CD14-positive monocyte (primary cell): Measurements from ENCODE around the gene HS3ST4. TPM values are rescaled to one million over a fixed set of nuclear protein-coding genes. Genes with fewer than 3 reads are reported as not detected.

Experiments
- DNase-seq, 3 donors: peaks; one replicate each; pipeline ENCODE4 v3.0.0-alpha.2; 2011 to 2022
- H2AFZ ChIP-seq: 2 replicates; pipeline ENCODE4 v1.6.0; 2012; ENCODE audit warnings: mild to moderate bottlenecking, low read depth, low read length, inconsistent platforms; ENCODE audit not compliant: insufficient read depth, poor library complexity, severe bottlenecking
- H3K27ac ChIP-seq, 2 donors: 1 replicate in 1 of 2; 2 replicates in 1 of 2; pipeline ENCODE4 v1.5.1; 2012 to 2013; ENCODE audit warnings: low read length in 2 of 2, control low read depth in 1 of 2, inconsistent platforms in 1 of 2, low read depth in 1 of 2, mild to moderate bottlenecking in 1 of 2
- H3K27me3 ChIP-seq, 2 donors: one replicate each; pipeline versions ENCODE4 v1.6.0 to v1.6.1; 2011 to 2013; ENCODE audit warnings: low read length in 2 of 2; ENCODE audit not compliant: control insufficient read depth in 2 of 2, insufficient read depth in 2 of 2
- H3K36me3 ChIP-seq, 2 donors: replicated peaks in 1 of 2; 1 replicate in 1 of 2; 2 replicates in 1 of 2; pipeline versions ENCODE4 v1.5.1 to v1.6.1; 2012 to 2013; ENCODE audit warnings: low read length in 2 of 2, control low read depth in 1 of 2, inconsistent platforms in 1 of 2, mild to moderate bottlenecking in 1 of 2; ENCODE audit not compliant: insufficient read depth in 2 of 2, control insufficient read depth in 1 of 2
- H3K4me1 ChIP-seq, 2 donors: 1 replicate in 1 of 2; 2 replicates in 1 of 2; pipeline versions ENCODE4 v1.5.1 to v1.6.1; 2012 to 2013; ENCODE audit warnings: low read length in 2 of 2, control low read depth in 1 of 2, inconsistent platforms in 1 of 2, mild to moderate bottlenecking in 1 of 2, moderate library complexity in 1 of 2; ENCODE audit not compliant: insufficient read depth in 2 of 2, control insufficient read depth in 1 of 2
- H3K4me2 ChIP-seq: replicated peaks from 2 replicates; pipeline ENCODE3; 2012; ENCODE audit warnings: low read length, moderate library complexity, mild to moderate bottlenecking; ENCODE audit not compliant: poor library complexity, severe bottlenecking; ENCODE audit errors: extremely low read depth
- H3K4me3 ChIP-seq, 3 experiments: fragments of 200-600 bp in 1 of 3; sonication (generic) in 1 of 3; replicated peaks in 1 of 3; 1 replicate in 2 of 3; 2 replicates in 1 of 3; pipeline ENCODE4 v1.5.1; 2011 to 2013; ENCODE audit warnings: low read length in 3 of 3, mild to moderate bottlenecking in 3 of 3, control low read depth in 2 of 3, low read depth in 2 of 3, inconsistent platforms in 1 of 3, moderate library complexity in 1 of 3
- H3K79me2 ChIP-seq: 2 replicates; pipeline ENCODE4 v1.6.0; 2012; ENCODE audit warnings: mild to moderate bottlenecking, control low read depth, inconsistent platforms, low read length, moderate library complexity; ENCODE audit not compliant: insufficient read depth
- H3K9ac ChIP-seq: 2 replicates; pipeline ENCODE4 v1.6.0; 2017; ENCODE audit warnings: low read length, mild to moderate bottlenecking; ENCODE audit not compliant: insufficient read depth, poor library complexity, severe bottlenecking
- H3K9me3 ChIP-seq, 2 donors: replicated peaks in 1 of 2; 1 replicate in 1 of 2; 2 replicates in 1 of 2; pipeline versions ENCODE4 v1.5.1 to v1.6.1; 2012 to 2013; ENCODE audit warnings: low read length in 2 of 2, control low read depth in 1 of 2; ENCODE audit not compliant: control insufficient read depth in 1 of 2, insufficient read depth in 1 of 2
- H4K20me1 ChIP-seq: 2 replicates; pipeline ENCODE4 v1.6.0; 2012; ENCODE audit warnings: mild to moderate bottlenecking, low read length, control low read depth, moderate library complexity; ENCODE audit not compliant: insufficient read depth
- H3K27ac Mint-ChIP-seq, 7 donors: one replicate each; pipeline ENCODE4 v1.8.0; 2020; ENCODE audit warnings: mild to moderate bottlenecking in 7 of 7, mixed read lengths in 7 of 7, moderate library complexity in 6 of 7, inconsistent platforms in 2 of 7
- H3K27me3 Mint-ChIP-seq, 3 donors: one replicate each; pipeline ENCODE4 v1.8.0; 2021 to 2022; ENCODE audit warnings: low read depth in 3 of 3, mild to moderate bottlenecking in 3 of 3, mixed read lengths in 3 of 3, moderate library complexity in 3 of 3, inconsistent platforms in 1 of 3
- H3K36me3 Mint-ChIP-seq, 2 donors: one replicate each; pipeline ENCODE4 v1.8.0; 2020; ENCODE audit warnings: mixed read lengths in 2 of 2, inconsistent platforms in 1 of 2, mild to moderate bottlenecking in 1 of 2
- H3K4me1 Mint-ChIP-seq: one replicate; pipeline ENCODE4 v1.8.0; 2020; ENCODE audit warnings: mild to moderate bottlenecking, mixed read lengths
- H3K4me3 Mint-ChIP-seq, 2 donors: one replicate each; pipeline ENCODE4 v1.8.0; 2020; ENCODE audit warnings: mild to moderate bottlenecking in 2 of 2, mixed read lengths in 2 of 2, moderate library complexity in 1 of 2
- H3K9me3 Mint-ChIP-seq, 7 donors: one replicate each; pipeline ENCODE4 v1.8.0; 2020 to 2022; ENCODE audit warnings: mixed read lengths in 7 of 7, mild to moderate bottlenecking in 6 of 7, moderate library complexity in 6 of 7, inconsistent platforms in 2 of 7
- WGBS: methylation state at CpG from one replicate; pipeline ENCODE4 v1.1.5; 2013; ENCODE audit warnings: missing lambda C conversion rate; ENCODE audit not compliant: insufficient coverage; 5-methylcytosine and 5-hydroxymethylcytosine counted together
- intact Hi-C, 2 donors: fragments of 100-400 bp; cut with micrococcal nuclease; formaldehyde crosslinking; loops; one replicate each; pipeline versions ENCODE4 v1.15.0 to v1.15.1; 2023
- polyA plus RNA-seq, 3 donors: library from polyadenylated mRNA; depleted of rRNA in 1 of 3; unstranded in 2 of 3; stranded (reverse) in 1 of 3; fragments of 300-500 nt in 2 of 3; fragments of >200 nt in 1 of 3; fragmentation: Illumina TruSeq in 2 of 3; gene quantifications; 1 replicate in 2 of 3; 2 replicates in 1 of 3; pipeline ENCODE4 v1.2.3, GENCODE V29; 2012 to 2021
- TF ChIP-seq, protein P1 (sequence below): fragments of 200-600 bp; IDR thresholded peaks from one replicate; pipeline ENCODE4 v1.8.0; 2022; ENCODE audit warnings: antibody characterized with exemption, mild to moderate bottlenecking

Gene HS3ST4
- polyA plus RNA-seq, 3 donors: not detected

DNA sequence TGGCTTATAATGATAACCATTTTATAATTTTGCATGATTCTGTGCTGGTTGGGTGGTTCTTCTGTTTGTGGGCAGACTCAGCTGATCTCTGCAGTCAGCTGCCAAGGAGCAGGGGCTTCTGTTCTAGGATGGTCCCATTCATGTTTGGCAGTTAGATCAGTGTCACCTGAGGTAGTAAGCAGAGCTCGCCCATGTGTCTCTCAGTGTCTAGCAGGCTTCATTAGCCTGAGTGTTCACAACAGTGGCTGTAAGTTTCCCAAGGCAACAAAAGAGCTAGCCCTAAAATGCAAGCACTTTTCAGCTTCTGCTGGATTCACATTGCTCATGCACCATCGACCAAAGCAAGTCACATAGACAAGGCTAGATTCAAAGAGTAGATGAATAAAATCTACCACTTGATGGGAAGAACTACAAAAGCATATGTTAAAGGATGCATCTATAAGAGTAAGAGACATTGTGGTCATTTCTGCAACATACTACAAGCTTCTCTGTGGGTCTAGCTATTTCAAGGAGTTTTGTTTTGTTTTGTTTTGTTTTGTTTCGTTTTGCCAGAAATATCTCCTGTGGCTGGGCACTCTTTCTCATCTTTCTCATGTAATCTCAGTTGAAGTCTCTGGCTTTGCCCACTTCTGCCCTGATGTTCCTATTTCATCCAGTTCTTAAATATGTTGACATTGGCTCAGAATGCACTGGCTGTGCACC is 180.8 kb downstream of the HS3ST4 start:
- no peaks in the 10 kb centered on the region for H3K79me2 ChIP-seq
- no peak overlapping the region for H3K27ac Mint-ChIP-seq
- TF ChIP-seq, protein P1, sequence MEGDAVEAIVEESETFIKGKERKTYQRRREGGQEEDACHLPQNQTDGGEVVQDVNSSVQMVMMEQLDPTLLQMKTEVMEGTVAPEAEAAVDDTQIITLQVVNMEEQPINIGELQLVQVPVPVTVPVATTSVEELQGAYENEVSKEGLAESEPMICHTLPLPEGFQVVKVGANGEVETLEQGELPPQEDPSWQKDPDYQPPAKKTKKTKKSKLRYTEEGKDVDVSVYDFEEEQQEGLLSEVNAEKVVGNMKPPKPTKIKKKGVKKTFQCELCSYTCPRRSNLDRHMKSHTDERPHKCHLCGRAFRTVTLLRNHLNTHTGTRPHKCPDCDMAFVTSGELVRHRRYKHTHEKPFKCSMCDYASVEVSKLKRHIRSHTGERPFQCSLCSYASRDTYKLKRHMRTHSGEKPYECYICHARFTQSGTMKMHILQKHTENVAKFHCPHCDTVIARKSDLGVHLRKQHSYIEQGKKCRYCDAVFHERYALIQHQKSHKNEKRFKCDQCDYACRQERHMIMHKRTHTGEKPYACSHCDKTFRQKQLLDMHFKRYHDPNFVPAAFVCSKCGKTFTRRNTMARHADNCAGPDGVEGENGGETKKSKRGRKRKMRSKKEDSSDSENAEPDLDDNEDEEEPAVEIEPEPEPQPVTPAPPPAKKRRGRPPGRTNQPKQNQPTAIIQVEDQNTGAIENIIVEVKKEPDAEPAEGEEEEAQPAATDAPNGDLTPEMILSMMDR: no peak
- H4K20me1 ChIP-seq: no peaks in the 10 kb centered on the region
- no peak overlapping the region for H3K27ac ChIP-seq
- no peaks in the 10 kb centered on the region for H3K27me3 Mint-ChIP-seq
- no peak overlapping the region for H3K9ac ChIP-seq
- H3K4me2 ChIP-seq: no peak overlapping the region
- H3K4me1 Mint-ChIP-seq: no peaks in the 10 kb centered on the region
- H3K36me3 ChIP-seq: no peaks in the 10 kb centered on the region
- H3K4me3 Mint-ChIP-seq: no peak overlapping the region
- 91% methylated on average over 1 of the region's 3 CpGs for WGBS
- H3K9me3 Mint-ChIP-seq: peaks cover 0 to 4% (median 2%) of the 10 kb centered on the region in 7 donors
- no peak for DNase-seq
- no peaks in the 10 kb centered on the region for H3K27me3 ChIP-seq
- intact Hi-C loops: no loop called here
- H2AFZ ChIP-seq: no peak overlapping the region
- no peaks in the 10 kb centered on the region for H3K36me3 Mint-ChIP-seq
- H3K4me1 ChIP-seq: no peaks in the 10 kb centered on the region
- no peaks in the 10 kb centered on the region for H3K9me3 ChIP-seq
- no peak overlapping the region for H3K4me3 ChIP-seq

DNA sequence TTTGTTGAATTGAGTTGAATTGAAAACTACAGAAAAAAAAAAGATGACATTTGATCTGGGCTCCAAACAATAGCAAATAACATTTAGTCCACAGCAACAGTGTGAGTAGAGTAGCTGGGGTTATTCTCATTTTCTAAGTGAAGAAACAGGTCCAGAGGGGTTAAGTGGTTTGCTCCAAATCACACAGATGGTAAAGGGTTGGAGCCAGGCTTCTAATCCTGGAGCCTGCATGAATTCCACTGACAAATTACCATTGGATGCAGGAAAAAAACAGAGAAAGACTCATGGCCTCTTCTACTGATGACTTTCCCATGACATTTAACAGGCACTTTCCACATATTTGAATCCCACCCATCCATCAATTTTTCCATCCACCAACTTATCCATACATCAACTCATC is 182.4 kb downstream of the HS3ST4 start:
- Mint-ChIP-seq H3K4me3 (no peak overlapping the region), H3K27ac (no peak overlapping the region), H3K27me3 (peaks cover 0 to 1% (median 0%) of the 10 kb centered on the region in 3 donors), H3K9me3 (peaks cover 0 to 4% (median 2%) of the 10 kb centered on the region in 7 donors), H3K4me1 (no peaks in the 10 kb centered on the region), H3K36me3 (no peaks in the 10 kb centered on the region)
- Histone ChIP-seq H3K27me3 (no peaks in the 10 kb centered on the region), H3K79me2 (no peaks in the 10 kb centered on the region), H3K4me3 (no peak overlapping the region), H3K4me2 (no peak overlapping the region), H4K20me1 (no peaks in the 10 kb centered on the region), H3K9me3 (no peaks in the 10 kb centered on the region), H2AFZ (no peak overlapping the region), H3K36me3 (no peaks in the 10 kb centered on the region), H3K9ac (no peak overlapping the region), H3K27ac (no peak overlapping the region), H3K4me1 (no peaks in the 10 kb centered on the region)
- DNase-seq: no peak
- TF ChIP-seq, protein P1: no peak
- intact Hi-C loops: no loop called here
